HG03439 (cell line): ENCODE results near the gene SLC9A9.
"Not testable (repeated sequence)": the region's sequence is repeated elsewhere in the genome, so short reads cannot be mapped to it uniquely, and the experiment has no call there.

Experiments
- ATAC-seq: cut with Tn5 transposase; IDR thresholded peaks from one replicate; pipeline ENCODE4 v1.9.1; 2021; ENCODE audit warnings: mild to moderate bottlenecking, moderate library complexity; ENCODE audit not compliant: unreplicated experiment

The SLC9A9 gene

GRCh38 chr3:143306407-143306806 lies 541.9 kb downstream of the SLC9A9 start:
- ATAC-seq = no peak

- ATAC-seq = no peak
Observed at GRCh38 chr3:143302638-143303171, 545.6 kb downstream of the SLC9A9 start.

GRCh38 chr3:143301031-143301901 lies 547.0 kb downstream of the SLC9A9 start:
- ATAC-seq = no peak

- no peak for ATAC-seq
Observed at GRCh38 chr3:143298886-143299535, 549.3 kb downstream of the SLC9A9 start.

GRCh38 chr3:143298380-143298779 lies 549.9 kb downstream of the SLC9A9 start:
- no peak for ATAC-seq

GRCh38 chr3:143295201-143296080 lies 552.8 kb downstream of the SLC9A9 start:
- no peak for ATAC-seq

GRCh38 chr3:143294188-143294587 lies 554.1 kb downstream of the SLC9A9 start:
- ATAC-seq = peak; percentile 55

GRCh38 chr3:143291836-143292447 lies 556.3 kb downstream of the SLC9A9 start:
- no peak for ATAC-seq

- no peak for ATAC-seq
Observed at GRCh38 chr3:143288944-143289343, 559.3 kb downstream of the SLC9A9 start.

GRCh38 chr3:143287403-143287802 lies 560.9 kb downstream of the SLC9A9 start:
- no peak for ATAC-seq

GRCh38 chr3:143286392-143287010 lies 561.8 kb downstream of the SLC9A9 start:
- ATAC-seq = no peak

GRCh38 chr3:143283432-143284128 lies 564.7 kb downstream of the SLC9A9 start:
- no peak for ATAC-seq

- ATAC-seq = no peak
Observed at GRCh38 chr3:143280984-143281383, 567.3 kb downstream of the SLC9A9 start.

- ATAC-seq = not testable (repeated sequence)
Observed at GRCh38 chr3:143279567-143279966, 568.7 kb downstream of the SLC9A9 start.

GRCh38 chr3:143278721-143279120 lies 569.5 kb downstream of the SLC9A9 start:
- ATAC-seq = no peak

GRCh38 chr3:143277531-143277930 lies 570.7 kb downstream of the SLC9A9 start:
- ATAC-seq = no peak

GRCh38 chr3:143276592-143276991 lies 571.7 kb downstream of the SLC9A9 start:
- peak; percentile 84 for ATAC-seq

GRCh38 chr3:143273975-143274690 lies 574.1 kb downstream of the SLC9A9 start:
- no peak for ATAC-seq

GRCh38 chr3:143271136-143271535 lies 577.1 kb downstream of the SLC9A9 start:
- ATAC-seq = no peak
